HL-60 (cell line): ENCODE data around the gene RBBP8NL.

Experiments
- DNase-seq, 2 experiments: peaks; one replicate each; pipeline ENCODE4 v3.0.0-alpha.2; 2010 to 2020; ENCODE audit warnings: low read depth in 1 of 2, low spot score in 1 of 2
- H3K27ac ChIP-seq: fragments of 250-450 bp; sonication (Bioruptor Pico); replicated peaks from 2 replicates; pipeline ENCODE4 v1.5.1; 2020; ENCODE audit warnings: mild to moderate bottlenecking, moderate library complexity
- H3K27me3 ChIP-seq: fragments of 250-450 bp; sonication (Bioruptor Pico); 2 replicates; pipeline ENCODE4 v1.5.1; 2021; ENCODE audit warnings: mild to moderate bottlenecking, moderate library complexity; ENCODE audit not compliant: insufficient read depth, poor library complexity, severe bottlenecking
- H3K4me3 ChIP-seq: replicated peaks from 2 replicates; pipeline ENCODE4 v1.5.1; 2011; ENCODE audit warnings: mild to moderate bottlenecking, control low read depth, low read length; ENCODE audit not compliant: insufficient read depth
- GABPA ChIP-seq: IDR thresholded peaks from 2 replicates; pipeline ENCODE4 v1.6.1; 2012; ENCODE audit warnings: low read depth
- POLR2AphosphoS5 ChIP-seq: IDR thresholded peaks from 2 replicates; pipeline ENCODE4 v1.6.1; 2012; ENCODE audit warnings: low read depth
- SPI1 ChIP-seq: IDR thresholded peaks from 2 replicates; pipeline ENCODE4 v1.6.1; 2012; ENCODE audit warnings: low read depth, mild to moderate bottlenecking, borderline replicate concordance
- TF ChIP-seq, protein P1 (sequence below): IDR thresholded peaks from one replicate; pipeline ENCODE4 v1.5.1; 2011; ENCODE audit warnings: low read length, control low read depth, inconsistent platforms; ENCODE audit not compliant: insufficient read depth
- TF ChIP-seq, protein P2 (sequence below): IDR thresholded peaks from 2 replicates; pipeline ENCODE4 v1.6.1; 2012; ENCODE audit warnings: low read depth; ENCODE audit not compliant: insufficient replicate concordance

The RBBP8NL gene

DNA sequence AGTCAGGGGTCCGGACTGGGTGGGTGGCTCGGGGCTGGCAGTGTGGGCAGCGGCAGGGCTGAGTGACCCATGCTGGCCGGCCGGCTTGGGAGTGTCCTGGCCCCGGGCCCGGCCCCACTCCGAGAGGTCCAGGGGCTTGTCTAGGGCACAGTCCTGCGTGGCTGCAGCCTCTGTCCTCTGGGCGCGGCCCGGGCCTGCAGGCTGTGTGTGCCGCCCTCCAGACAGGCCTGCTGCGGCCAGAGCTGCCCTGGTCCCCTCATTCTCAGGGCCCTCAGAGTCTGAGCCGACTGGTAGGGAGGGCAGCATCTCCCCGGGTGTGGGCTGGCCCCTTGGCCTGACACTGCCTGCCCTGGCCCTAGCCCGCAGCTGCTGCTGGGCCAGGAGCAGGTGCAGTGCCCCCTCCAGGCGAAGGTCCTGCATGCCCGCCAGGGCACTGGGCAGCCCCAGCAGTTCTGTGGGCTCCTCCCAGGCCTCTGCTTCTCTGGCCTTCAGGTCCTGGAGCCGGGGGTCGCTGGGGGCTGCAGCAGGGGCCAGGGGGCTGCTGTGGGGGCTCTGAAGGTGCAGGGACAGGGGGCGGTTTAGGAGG lies 13.3 kb downstream of the RBBP8NL start:
- H3K4me3 ChIP-seq, result no peak overlapping the region
- peaks cover 10% of the 10 kb centered on the region for H3K27me3 ChIP-seq
- TF ChIP-seq GABPA (no peak), SPI1 (no peak), POLR2AphosphoS5 (no peak)
- TF ChIP-seq, protein P1, sequence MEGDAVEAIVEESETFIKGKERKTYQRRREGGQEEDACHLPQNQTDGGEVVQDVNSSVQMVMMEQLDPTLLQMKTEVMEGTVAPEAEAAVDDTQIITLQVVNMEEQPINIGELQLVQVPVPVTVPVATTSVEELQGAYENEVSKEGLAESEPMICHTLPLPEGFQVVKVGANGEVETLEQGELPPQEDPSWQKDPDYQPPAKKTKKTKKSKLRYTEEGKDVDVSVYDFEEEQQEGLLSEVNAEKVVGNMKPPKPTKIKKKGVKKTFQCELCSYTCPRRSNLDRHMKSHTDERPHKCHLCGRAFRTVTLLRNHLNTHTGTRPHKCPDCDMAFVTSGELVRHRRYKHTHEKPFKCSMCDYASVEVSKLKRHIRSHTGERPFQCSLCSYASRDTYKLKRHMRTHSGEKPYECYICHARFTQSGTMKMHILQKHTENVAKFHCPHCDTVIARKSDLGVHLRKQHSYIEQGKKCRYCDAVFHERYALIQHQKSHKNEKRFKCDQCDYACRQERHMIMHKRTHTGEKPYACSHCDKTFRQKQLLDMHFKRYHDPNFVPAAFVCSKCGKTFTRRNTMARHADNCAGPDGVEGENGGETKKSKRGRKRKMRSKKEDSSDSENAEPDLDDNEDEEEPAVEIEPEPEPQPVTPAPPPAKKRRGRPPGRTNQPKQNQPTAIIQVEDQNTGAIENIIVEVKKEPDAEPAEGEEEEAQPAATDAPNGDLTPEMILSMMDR, result no peak
- TF ChIP-seq, protein P2, sequence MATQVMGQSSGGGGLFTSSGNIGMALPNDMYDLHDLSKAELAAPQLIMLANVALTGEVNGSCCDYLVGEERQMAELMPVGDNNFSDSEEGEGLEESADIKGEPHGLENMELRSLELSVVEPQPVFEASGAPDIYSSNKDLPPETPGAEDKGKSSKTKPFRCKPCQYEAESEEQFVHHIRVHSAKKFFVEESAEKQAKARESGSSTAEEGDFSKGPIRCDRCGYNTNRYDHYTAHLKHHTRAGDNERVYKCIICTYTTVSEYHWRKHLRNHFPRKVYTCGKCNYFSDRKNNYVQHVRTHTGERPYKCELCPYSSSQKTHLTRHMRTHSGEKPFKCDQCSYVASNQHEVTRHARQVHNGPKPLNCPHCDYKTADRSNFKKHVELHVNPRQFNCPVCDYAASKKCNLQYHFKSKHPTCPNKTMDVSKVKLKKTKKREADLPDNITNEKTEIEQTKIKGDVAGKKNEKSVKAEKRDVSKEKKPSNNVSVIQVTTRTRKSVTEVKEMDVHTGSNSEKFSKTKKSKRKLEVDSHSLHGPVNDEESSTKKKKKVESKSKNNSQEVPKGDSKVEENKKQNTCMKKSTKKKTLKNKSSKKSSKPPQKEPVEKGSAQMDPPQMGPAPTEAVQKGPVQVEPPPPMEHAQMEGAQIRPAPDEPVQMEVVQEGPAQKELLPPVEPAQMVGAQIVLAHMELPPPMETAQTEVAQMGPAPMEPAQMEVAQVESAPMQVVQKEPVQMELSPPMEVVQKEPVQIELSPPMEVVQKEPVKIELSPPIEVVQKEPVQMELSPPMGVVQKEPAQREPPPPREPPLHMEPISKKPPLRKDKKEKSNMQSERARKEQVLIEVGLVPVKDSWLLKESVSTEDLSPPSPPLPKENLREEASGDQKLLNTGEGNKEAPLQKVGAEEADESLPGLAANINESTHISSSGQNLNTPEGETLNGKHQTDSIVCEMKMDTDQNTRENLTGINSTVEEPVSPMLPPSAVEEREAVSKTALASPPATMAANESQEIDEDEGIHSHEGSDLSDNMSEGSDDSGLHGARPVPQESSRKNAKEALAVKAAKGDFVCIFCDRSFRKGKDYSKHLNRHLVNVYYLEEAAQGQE, result no peak
- no peak overlapping the region for H3K27ac ChIP-seq
- DNase-seq, result no peak

DNA sequence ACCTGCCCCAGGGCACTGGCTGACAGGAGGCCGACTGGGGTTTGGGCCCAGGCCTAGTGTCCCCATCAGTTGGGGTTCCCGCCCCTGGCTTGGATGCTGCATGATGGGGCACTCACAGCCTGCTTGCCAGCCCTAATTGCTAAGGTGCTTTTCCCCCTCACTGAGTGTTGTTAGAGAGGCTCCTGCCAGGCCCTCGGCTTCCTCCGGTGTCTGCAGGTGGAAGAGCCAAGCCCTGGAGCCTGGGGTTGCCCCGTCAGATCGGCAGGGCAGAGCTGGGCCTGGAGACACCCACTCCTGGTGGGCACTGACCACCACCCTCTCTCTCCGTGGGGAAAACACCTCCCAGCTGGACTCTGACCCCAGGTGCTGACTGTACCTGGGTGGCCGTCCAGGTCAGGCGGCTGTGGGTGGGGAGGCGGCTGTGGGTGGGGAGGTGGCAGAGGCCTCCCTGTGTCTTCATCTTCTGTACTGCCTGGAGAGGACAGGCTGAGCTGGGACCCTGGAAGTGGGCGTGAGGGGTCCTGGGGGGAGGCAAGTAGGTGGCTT lies 14.2 kb downstream of the RBBP8NL start:
- peaks cover 6% of the 10 kb centered on the region for H3K27me3 ChIP-seq
- H3K4me3 ChIP-seq, result no peak overlapping the region
- no peak overlapping the region for H3K27ac ChIP-seq
- no peak for DNase-seq
- TF ChIP-seq, protein P1, result no peak
- no peak for TF ChIP-seq POLR2AphosphoS5
- TF ChIP-seq, protein P2, result no peak
- no peak for TF ChIP-seq SPI1
- TF ChIP-seq GABPA, result no peak

DNA sequence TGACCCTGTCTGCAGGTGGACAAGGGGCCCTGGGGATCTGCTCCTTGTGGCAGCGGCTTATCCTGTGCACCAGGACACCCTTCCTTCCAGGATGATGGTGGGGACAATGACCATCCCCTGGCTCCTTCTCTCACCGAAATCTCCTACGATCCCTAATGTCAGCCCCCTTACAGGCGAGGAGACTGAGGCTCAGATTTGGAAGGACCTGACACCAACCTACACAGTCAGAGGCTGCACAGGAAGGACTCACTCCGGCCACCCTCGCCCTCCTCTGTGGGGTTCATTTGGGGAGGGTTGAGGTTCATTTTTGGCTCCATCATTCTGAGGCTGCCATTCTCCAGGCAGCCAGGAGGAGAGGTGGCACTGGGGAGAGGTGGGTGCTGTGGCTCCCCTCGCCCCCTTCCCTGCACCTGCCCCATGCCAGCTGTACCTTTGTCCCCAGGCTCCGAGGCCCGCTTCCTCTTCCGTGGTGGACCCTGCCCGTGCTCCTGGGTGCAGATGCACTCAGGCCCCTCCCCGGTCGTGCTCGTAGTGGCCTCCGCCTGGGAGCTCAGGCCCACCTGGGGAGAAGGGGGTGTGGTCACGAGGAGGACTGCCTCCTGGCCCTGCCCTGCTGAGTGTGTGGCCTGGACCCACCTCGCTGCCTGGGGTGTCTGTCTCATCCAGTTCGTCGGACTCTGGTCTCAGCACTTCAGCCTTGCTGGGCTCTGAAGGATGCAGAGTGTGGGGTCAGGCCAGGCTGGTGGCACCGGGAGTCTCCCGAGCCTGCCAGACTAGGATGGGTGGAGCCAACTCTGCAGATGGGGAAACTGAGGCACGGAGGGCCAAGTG lies 14.9 kb downstream of the RBBP8NL start:
- TF ChIP-seq POLR2AphosphoS5 (no peak), SPI1 (no peak), GABPA (no peak)
- TF ChIP-seq, protein P1, result no peak
- TF ChIP-seq, protein P2, result no peak
- no peak overlapping the region for H3K27ac ChIP-seq
- DNase-seq, result no peak
- H3K27me3 ChIP-seq, result peaks cover 5% of the 10 kb centered on the region
- no peak overlapping the region for H3K4me3 ChIP-seq
